GM12872 (cell line): Measurements from ENCODE around the gene CLDN7.

ENCODE experiments used
- CTCF ChIP-seq: IDR thresholded peaks from 3 replicates; pipeline ENCODE4 v1.5.1; 2011; ENCODE audit warnings: low read depth, mild to moderate bottlenecking, low read length, moderate library complexity; ENCODE audit not compliant: insufficient read depth

Gene CLDN7

GRCh38 chr17:7292729-7293128 is 30.5 kb upstream of the CLDN7 start:
- no peak for TF ChIP-seq CTCF

GRCh38 chr17:7292194-7292593 is 29.9 kb upstream of the CLDN7 start:
- no peak for TF ChIP-seq CTCF

- no peak for TF ChIP-seq CTCF
Measured at GRCh38 chr17:7290685-7291084, 28.4 kb upstream of the CLDN7 start.

- TF ChIP-seq CTCF: no peak
Measured at GRCh38 chr17:7290166-7290565, 27.9 kb upstream of the CLDN7 start.

- no peak for TF ChIP-seq CTCF
Measured at GRCh38 chr17:7289256-7290032, 27.2 kb upstream of the CLDN7 start.

- no peak for TF ChIP-seq CTCF
Measured at GRCh38 chr17:7285679-7286078, 23.4 kb upstream of the CLDN7 start.

GRCh38 chr17:7284911-7285310 is 22.6 kb upstream of the CLDN7 start:
- no peak for TF ChIP-seq CTCF
